Endothelial cell of umbilical vein (primary cell): ENCODE results near the gene DCC. TPM values are rescaled to one million over a fixed set of nuclear protein-coding genes. Genes with fewer than 3 reads are reported as not detected.

Source experiments
- BruUV-seq: library from RNA; stranded (reverse); fragments of 400-500 nt; replicated peaks from 2 replicates; lab custom pipeline; 2021; lab: Mats Ljungman, UMichigan
- CTCF ChIA-PET: fragments of 300-600, 350-600 bp; sonication (Branson Sonifier 250); formaldehyde crosslinking; loops from one replicate; lab custom pipeline; 2021; ENCODE audit warnings: antibody characterized with exemption, inconsistent platforms; lab: Charles Lee
- POLR2A ChIA-PET: fragments of 300-600, 350-600 bp; sonication (Branson Sonifier 250); formaldehyde crosslinking; loops from one replicate; lab custom pipeline; 2021; ENCODE audit warnings: antibody characterized with exemption, inconsistent platforms; lab: Charles Lee
- DNase-seq: peaks from one replicate; pipeline ENCODE4 v3.0.0-alpha.2; 2011; ENCODE audit warnings: low read depth, low spot score
- FAIRE-seq: peaks from 2 replicates; lab custom pipeline; 2011; peaks lifted over from hg19 to GRCh38; lab: Jason Lieb, UNC
- H2AFZ ChIP-seq: 2 replicates; pipeline ENCODE4 v1.6.0; 2012; ENCODE audit warnings: low read depth, low read length, control low read depth, inconsistent platforms
- H3K27ac ChIP-seq: 2 replicates; pipeline ENCODE4 v1.5.1; 2011; ENCODE audit warnings: low read depth, mild to moderate bottlenecking, control low read depth, low read length, moderate library complexity; ENCODE audit not compliant: insufficient read depth
- H3K27me3 ChIP-seq, 2 experiments: 2 replicates each; pipeline versions ENCODE4 v1.6.0 to v1.6.1; 2011; ENCODE audit warnings: low read length in 2 of 2, mixed read lengths in 1 of 2; ENCODE audit not compliant: control insufficient read depth in 2 of 2, insufficient read depth in 2 of 2
- H3K36me3 ChIP-seq, 2 experiments: 2 replicates in 1 of 2; 3 replicates in 1 of 2; pipeline ENCODE4 v1.5.1; 2011; ENCODE audit warnings: low read length in 2 of 2, mild to moderate bottlenecking in 1 of 2, moderate library complexity in 1 of 2; ENCODE audit not compliant: control insufficient read depth in 2 of 2, insufficient read depth in 2 of 2; ENCODE audit errors: extremely low read depth in 1 of 2
- H3K4me1 ChIP-seq: 3 replicates; pipeline ENCODE4 v1.5.1; 2011; ENCODE audit warnings: mild to moderate bottlenecking, low read length; ENCODE audit not compliant: control insufficient read depth, insufficient read depth; ENCODE audit errors: extremely low read depth
- H3K4me2 ChIP-seq: 2 replicates; pipeline ENCODE4 v1.6.1; 2011; ENCODE audit warnings: low read length, control low read depth, mixed read lengths; ENCODE audit not compliant: insufficient read depth
- H3K4me3 ChIP-seq, 3 experiments: fragments of 200-600 bp in 1 of 3; sonication (generic), shearing (Covaris generic) in 1 of 3; replicated peaks in 1 of 3; 2 replicates each; pipeline ENCODE4 v1.5.1; 2011 to 2016; ENCODE audit warnings: control low read depth in 3 of 3, low read length in 3 of 3, mild to moderate bottlenecking in 2 of 3, inconsistent platforms in 1 of 3, low read depth in 1 of 3, moderate library complexity in 1 of 3; ENCODE audit not compliant: insufficient read depth in 1 of 3
- H3K79me2 ChIP-seq: 2 replicates; pipeline ENCODE4 v1.6.0; 2012; ENCODE audit warnings: low read length, inconsistent platforms; ENCODE audit not compliant: control insufficient read depth, insufficient read depth
- H3K9ac ChIP-seq: replicated peaks from 2 replicates; pipeline ENCODE3; 2011; ENCODE audit warnings: low read length, control low read depth; ENCODE audit not compliant: insufficient read depth; ENCODE audit errors: extremely low read depth
- H3K9me1 ChIP-seq: replicated peaks from 3 replicates; pipeline ENCODE4 v1.6.0; 2011; ENCODE audit warnings: mild to moderate bottlenecking, low read length; ENCODE audit not compliant: control insufficient read depth, insufficient read depth; ENCODE audit errors: extremely low read depth
- H3K9me3 ChIP-seq: replicated peaks from 2 replicates; pipeline ENCODE4 v1.5.1; 2012; ENCODE audit warnings: low read length, inconsistent platforms; ENCODE audit not compliant: control insufficient read depth, insufficient read depth
- H4K20me1 ChIP-seq: replicated peaks from 2 replicates; pipeline ENCODE3; 2011; ENCODE audit warnings: mild to moderate bottlenecking, low read length; ENCODE audit not compliant: control insufficient read depth, insufficient read depth; ENCODE audit errors: extremely low read depth
- CTCF ChIP-seq, 2 donors: IDR thresholded peaks; 1 replicate in 1 of 2; 2 replicates in 1 of 2; pipeline ENCODE4 v1.5.1; 2011; ENCODE audit warnings: low read length in 2 of 2, mild to moderate bottlenecking in 2 of 2, moderate library complexity in 2 of 2, control low read depth in 1 of 2, inconsistent platforms in 1 of 2, low read depth in 1 of 2; ENCODE audit not compliant: insufficient read depth in 1 of 2; ENCODE audit errors: extremely low read depth in 1 of 2
- EZH2 ChIP-seq: IDR thresholded peaks from 2 replicates; pipeline ENCODE4 v1.6.1; 2012; ENCODE audit warnings: borderline replicate concordance, low read depth, mild to moderate bottlenecking, moderate library complexity, low read length, inconsistent platforms; ENCODE audit not compliant: severe bottlenecking
- FOS ChIP-seq: IDR thresholded peaks from 2 replicates; pipeline ENCODE4 v1.6.1; 2011; ENCODE audit warnings: mild to moderate bottlenecking, low read length, moderate library complexity, borderline replicate concordance; ENCODE audit not compliant: insufficient read depth
- GATA2 ChIP-seq: IDR thresholded peaks from 2 replicates; pipeline ENCODE4 v1.7.0; 2011; ENCODE audit warnings: low read depth, mild to moderate bottlenecking, moderate library complexity, mixed read lengths, low read length; ENCODE audit not compliant: insufficient read length, insufficient read depth
- JUN ChIP-seq: IDR thresholded peaks from 2 replicates; pipeline ENCODE4 v1.6.1; 2011; ENCODE audit warnings: borderline replicate concordance, low read depth; ENCODE audit not compliant: insufficient read length, insufficient read depth
- MAX ChIP-seq: IDR thresholded peaks from 2 replicates; pipeline ENCODE4 v1.6.1; 2011; ENCODE audit not compliant: insufficient read depth, insufficient read length
- MYC ChIP-seq: IDR thresholded peaks from one replicate; pipeline ENCODE4 v1.6.1; 2011; ENCODE audit warnings: mild to moderate bottlenecking, low read depth, low read length
- POLR2A ChIP-seq: IDR thresholded peaks from 2 replicates; pipeline ENCODE4 v1.6.1; 2012; ENCODE audit warnings: low read depth, mild to moderate bottlenecking, control low read depth, low read length
- POLR2AphosphoS5 ChIP-seq: IDR thresholded peaks from 2 replicates; pipeline ENCODE4 v1.6.1; 2012; ENCODE audit warnings: low read depth, mild to moderate bottlenecking, control low read depth, low read length, moderate library complexity; ENCODE audit not compliant: insufficient read depth
- dilution Hi-C: fragments of 300-500 bp; cut with MboI; formaldehyde crosslinking; loops from one replicate; pipeline ENCODE4 v1.15.0; 2019; ENCODE audit warnings: low sequenced_read_pairs; ENCODE audit not compliant: extremely low pct_ligation_motif_present
- intact Hi-C: fragments of 100-400 bp; cut with micrococcal nuclease; formaldehyde crosslinking; loops from one replicate; pipeline ENCODE4 v1.10.0; 2022
- polyA plus RNA-seq, 4 experiments: library from polyadenylated mRNA; depleted of rRNA in 3 of 4; stranded (reverse) in 3 of 4; unstranded in 1 of 4; fragments of >200 nt; gene quantifications; 2 replicates each; pipeline versions ENCODE4 v1.2.1 to v1.2.3, GENCODE V29; 2011 to 2012; ENCODE audit warnings: missing spikeins in 1 of 4
- total RNA-seq: library from RNA; stranded (reverse); gene quantifications from 2 replicates; pipeline ENCODE4 v1.2.3, GENCODE V29; 2021

The DCC gene
- total and polyA plus RNA-seq, 2 donors (not counting 3 experiments of a cell fraction or from before 2014, with no cell fraction given), result not detected

- Histone ChIP-seq H3K36me3 (no peaks in the 10 kb centered on the region), H3K4me3 (no peak overlapping the region), H4K20me1 (no peaks in the 10 kb centered on the region), H3K79me2 (no peaks in the 10 kb centered on the region), H3K27ac (no peak overlapping the region), H3K27me3 (no peaks in the 10 kb centered on the region), H2AFZ (no peak overlapping the region), H3K9me3 (peaks cover 2% of the 10 kb centered on the region), H3K4me2 (no peak overlapping the region), H3K4me1 (no peaks in the 10 kb centered on the region), H3K9me1 (no peaks in the 10 kb centered on the region), H3K9ac (no peak overlapping the region)
- ChIA-PET CTCF (no interaction called here), POLR2A (no interaction called here)
- BruUV-seq, result no TSS peak
- dilution Hi-C loops (no loop called here), intact Hi-C loops (no loop called here)
- no peak for TF ChIP-seq POLR2AphosphoS5
- TF ChIP-seq CTCF (IDR thresholded peaks at IDR 0.05; ENCODE audit: extremely low read depth in 1 of 2, insufficient read depth in 1 of 2, low read depth in 1 of 2, low read length in 2 of 2), result no peak
- TF ChIP-seq POLR2A, result no peak
- TF ChIP-seq EZH2, result no peak
- TF ChIP-seq JUN, result no peak
- no peak for TF ChIP-seq MAX
- TF ChIP-seq GATA2, result no peak
- no peak for TF ChIP-seq MYC
- no peak for TF ChIP-seq FOS
- FAIRE-seq, result no peak
- no peak for DNase-seq
Observed at GRCh38 chr18:52894801-52895200, 554.8 kb downstream of the DCC start.
